H1 (cell line): ENCODE measurements around the gene UGGT2. TPM values are rescaled to one million over a fixed set of nuclear protein-coding genes. Genes with fewer than 3 reads are reported as not detected.

Source experiments
- CTCF ChIA-PET: fragments of 300-600 bp; sonication (Branson Sonifier 250); formaldehyde crosslinking; loops from one replicate; lab custom pipeline; 2021; ENCODE audit not compliant: partially characterized antibody; lab: Charles Lee
- POLR2A ChIA-PET: fragments of 300-600 bp; sonication (Branson Sonifier 250); formaldehyde crosslinking; loops from one replicate; lab custom pipeline; 2021; ENCODE audit warnings: inconsistent platforms; ENCODE audit not compliant: partially characterized antibody; lab: Charles Lee
- DNase-seq, 2 experiments: peaks; one replicate each; pipeline versions ENCODE4 v3.0.0 to v3.0.0-alpha.2; 2010 to 2022; ENCODE audit warnings: low spot score in 2 of 2, low read depth in 1 of 2, mixed read lengths in 1 of 2
- FAIRE-seq: peaks from 2 replicates; lab custom pipeline; 2011; peaks lifted over from hg19 to GRCh38; lab: Jason Lieb, UNC
- H2AFZ ChIP-seq: 2 replicates; pipeline ENCODE4 v1.8.1; 2012; ENCODE audit warnings: low read length, inconsistent platforms
- H2AK5ac ChIP-seq: 2 replicates; pipeline ENCODE4 v1.6.1; 2013; ENCODE audit warnings: low read depth, low read length
- H2BK120ac ChIP-seq: replicated peaks from 2 replicates; pipeline ENCODE3; 2013; ENCODE audit warnings: low read depth, low read length, inconsistent platforms
- H2BK12ac ChIP-seq: 2 replicates; pipeline ENCODE4 v1.6.1; 2013; ENCODE audit warnings: low read depth, low read length
- H2BK15ac ChIP-seq: 2 replicates; pipeline ENCODE4 v1.6.1; 2013; ENCODE audit warnings: low read length
- H2BK20ac ChIP-seq: 2 replicates; pipeline ENCODE4 v1.6.1; 2013; ENCODE audit warnings: low read length
- H2BK5ac ChIP-seq: 2 replicates; pipeline ENCODE4 v1.6.1; 2013; ENCODE audit warnings: low read depth, low read length
- H3K14ac ChIP-seq: 2 replicates; pipeline ENCODE4 v1.6.1; 2013; ENCODE audit warnings: inconsistent platforms; ENCODE audit not compliant: insufficient read length
- H3K18ac ChIP-seq: 2 replicates; pipeline ENCODE4 v1.6.1; 2013; ENCODE audit warnings: low read length; ENCODE audit errors: extremely low read depth
- H3K23ac ChIP-seq: 2 replicates; pipeline ENCODE4 v1.6.1; 2013; ENCODE audit warnings: inconsistent platforms; ENCODE audit not compliant: insufficient read length
- H3K23me2 ChIP-seq: 2 replicates; pipeline ENCODE4 v1.6.1; 2013; ENCODE audit warnings: low read depth, low read length
- H3K27ac ChIP-seq: 2 replicates; pipeline ENCODE4 v1.6.1; 2011; ENCODE audit warnings: low read depth, low read length, inconsistent platforms
- H3K27me3 ChIP-seq, 4 experiments: replicated peaks in 1 of 4; 1 replicate in 1 of 4; 2 replicates in 3 of 4; pipeline versions ENCODE4 v1.6.1 to v1.8.1; 2011 to 2013; ENCODE audit warnings: low read length in 3 of 4, mild to moderate bottlenecking in 3 of 4, inconsistent platforms in 2 of 4, mixed read lengths in 2 of 4, moderate library complexity in 1 of 4; ENCODE audit not compliant: control insufficient read depth in 3 of 4, insufficient read depth in 3 of 4; ENCODE audit errors: extremely low read depth in 1 of 4
- H3K36me3 ChIP-seq, 4 experiments: 2 replicates each; pipeline versions ENCODE4 v1.6.1 to v1.8.1; 2011 to 2013; ENCODE audit warnings: mild to moderate bottlenecking in 4 of 4, low read length in 3 of 4, moderate library complexity in 2 of 4, control low read depth in 1 of 4, inconsistent platforms in 1 of 4; ENCODE audit not compliant: insufficient read depth in 4 of 4, control insufficient read depth in 2 of 4
- H3K4ac ChIP-seq: replicated peaks from 2 replicates; pipeline ENCODE3; 2013; ENCODE audit warnings: low read length, low read depth, mixed read lengths, inconsistent platforms; ENCODE audit not compliant: insufficient read length
- H3K4me1 ChIP-seq, 4 experiments: replicated peaks in 1 of 4; 1 replicate in 1 of 4; 2 replicates in 3 of 4; pipeline versions ENCODE4 v1.6.1 to v1.8.1; 2011 to 2013; ENCODE audit warnings: low read length in 3 of 4, inconsistent platforms in 2 of 4, mixed read lengths in 1 of 4; ENCODE audit not compliant: insufficient read depth in 4 of 4, control insufficient read depth in 3 of 4
- H3K4me2 ChIP-seq, 2 experiments: 2 replicates each; pipeline versions ENCODE4 v1.6.1 to v1.8.1; 2011 to 2013; ENCODE audit warnings: low read depth in 2 of 2, low read length in 2 of 2, control low read depth in 1 of 2, inconsistent platforms in 1 of 2, mild to moderate bottlenecking in 1 of 2; ENCODE audit not compliant: insufficient read depth in 1 of 2
- H3K4me3 ChIP-seq, 4 experiments: fragments of 200-600, 300-600 bp in 1 of 4; sonication (generic), shearing (Covaris generic), sonication (Bioruptor Twin) in 1 of 4; 2 replicates each; pipeline versions ENCODE4 v1.5.1 to v1.8.1; 2011 to 2016; ENCODE audit warnings: low read length in 4 of 4, low read depth in 3 of 4, control low read depth in 2 of 4, inconsistent platforms in 2 of 4, mild to moderate bottlenecking in 2 of 4, mixed read lengths in 1 of 4, moderate library complexity in 1 of 4; ENCODE audit not compliant: insufficient read depth in 2 of 4; ENCODE audit errors: extremely low read depth in 1 of 4
- H3K56ac ChIP-seq: replicated peaks from 2 replicates; pipeline ENCODE3; 2013; ENCODE audit warnings: low read depth, mild to moderate bottlenecking, mixed read lengths, low read length, inconsistent platforms; ENCODE audit not compliant: insufficient read length
- H3K79me1 ChIP-seq: 2 replicates; pipeline ENCODE4 v1.6.1; 2013; ENCODE audit warnings: low read depth, low read length, control low read depth
- H3K79me2 ChIP-seq, 2 experiments: 2 replicates each; pipeline versions ENCODE4 v1.6.1 to v1.8.1; 2012 to 2013; ENCODE audit warnings: low read length in 2 of 2, mild to moderate bottlenecking in 2 of 2, inconsistent platforms in 1 of 2; ENCODE audit not compliant: insufficient read depth in 2 of 2, control insufficient read depth in 1 of 2
- H3K9ac ChIP-seq, 4 experiments: replicated peaks in 1 of 4; 1 replicate in 1 of 4; 2 replicates in 3 of 4; pipeline versions ENCODE4 v1.6.1 to v1.8.1; 2011 to 2013; ENCODE audit warnings: low read depth in 3 of 4, low read length in 3 of 4, control low read depth in 2 of 4, mild to moderate bottlenecking in 2 of 4, moderate library complexity in 2 of 4, inconsistent platforms in 1 of 4; ENCODE audit errors: extremely low read depth in 1 of 4
- H3K9me3 ChIP-seq, 2 experiments: 2 replicates each; pipeline versions ENCODE4 v1.6.1 to v1.8.1; 2012 to 2013; ENCODE audit warnings: mild to moderate bottlenecking in 2 of 2, moderate library complexity in 2 of 2, control low read depth in 1 of 2, inconsistent platforms in 1 of 2, low read depth in 1 of 2, low read length in 1 of 2, mixed read lengths in 1 of 2; ENCODE audit not compliant: insufficient read depth in 2 of 2
- H4K20me1 ChIP-seq, 2 experiments: replicated peaks in 1 of 2; 2 replicates each; pipeline versions ENCODE3 to v1.8.1; 2011 to 2013; ENCODE audit warnings: inconsistent platforms in 2 of 2, low read length in 2 of 2, mild to moderate bottlenecking in 1 of 2; ENCODE audit not compliant: insufficient read depth in 2 of 2, control insufficient read depth in 1 of 2
- H4K5ac ChIP-seq: 2 replicates; pipeline ENCODE4 v1.6.1; 2013; ENCODE audit warnings: low read length, low read depth, mixed read lengths, inconsistent platforms; ENCODE audit not compliant: insufficient read length
- H4K8ac ChIP-seq: 2 replicates; pipeline ENCODE4 v1.8.0; 2013; ENCODE audit warnings: mild to moderate bottlenecking, moderate library complexity, low read length, inconsistent platforms; ENCODE audit not compliant: insufficient read depth; ENCODE audit errors: extremely low read depth
- H4K91ac ChIP-seq: replicated peaks from 2 replicates; pipeline ENCODE3; 2013; ENCODE audit warnings: low read length, mixed read lengths, inconsistent platforms; ENCODE audit not compliant: insufficient read length
- CTCF ChIP-seq, 3 experiments: IDR thresholded peaks; 1 replicate in 2 of 3; 2 replicates in 1 of 3; pipeline versions ENCODE4 v1.5.1 to v1.6.1; 2011; ENCODE audit warnings: low read length in 3 of 3, mild to moderate bottlenecking in 3 of 3, inconsistent platforms in 2 of 3, low read depth in 1 of 3, moderate library complexity in 1 of 3; ENCODE audit not compliant: insufficient read depth in 1 of 3; ENCODE audit errors: control extremely low read depth in 1 of 3
- EGR1 ChIP-seq: IDR thresholded peaks from 2 replicates; pipeline ENCODE4 v1.6.1; 2011; ENCODE audit warnings: low read depth, low read length, borderline replicate concordance
- KDM5A ChIP-seq: fragments of 200-600 bp; IDR thresholded peaks from 2 replicates; pipeline ENCODE4 v1.7.1; 2012; ENCODE audit warnings: mild to moderate bottlenecking, low read length, inconsistent platforms, mixed read lengths
- SIN3A ChIP-seq, 2 experiments: IDR thresholded peaks in 1 of 2; conservative IDR thresholded peaks in 1 of 2; 2 replicates each; pipeline ENCODE4 v1.6.1; 2011 to 2012; ENCODE audit warnings: low read length in 2 of 2, improper control_type of control experiment in 1 of 2, low read depth in 1 of 2, mild to moderate bottlenecking in 1 of 2
- SIRT6 ChIP-seq: IDR thresholded peaks from one replicate; pipeline ENCODE4 v1.7.1; 2012; ENCODE audit warnings: low read length, inconsistent platforms
- SP2 ChIP-seq: IDR thresholded peaks from 2 replicates; pipeline ENCODE4 v1.6.1; 2012; ENCODE audit warnings: mild to moderate bottlenecking, low read length, inconsistent platforms
- TAF1 ChIP-seq: IDR thresholded peaks from 2 replicates; pipeline ENCODE4 v1.6.1; 2011; ENCODE audit warnings: mild to moderate bottlenecking, low read depth, low read length
- WGBS, 2 experiments: shearing (Covaris generic) in 1 of 2; methylation state at CpG; one replicate each; pipeline versions ENCODE4 v1.1.6 to v1.1.7; 2013 to 2015; ENCODE audit warnings: low lambda C conversion rate in 2 of 2, mixed read lengths in 2 of 2, inconsistent platforms in 1 of 2, low coverage in 1 of 2, missing lambda C conversion rate in 1 of 2; ENCODE audit not compliant: insufficient replicate concordance in 2 of 2, insufficient coverage in 1 of 2, insufficient read length in 1 of 2; ENCODE audit errors: extremely low coverage in 1 of 2, missing lambda C conversion rate in 1 of 2; 5-methylcytosine and 5-hydroxymethylcytosine counted together
- polyA plus RNA-seq, 7 experiments: library from polyadenylated mRNA; depleted of rRNA in 3 of 7; stranded (reverse) in 5 of 7; unstranded in 2 of 7; fragments of >200 nt in 5 of 7; fragments of 200-250 nt in 2 of 7; gene quantifications; 1 replicate in 5 of 7; 2 replicates in 1 of 7; 4 replicates in 1 of 7; pipeline versions ENCODE4 v1.2.1 to v1.2.3, GENCODE V29; 2011 to 2013; ENCODE audit warnings: missing spikeins in 2 of 7, mixed read lengths in 2 of 7
- total RNA-seq: library from RNA; stranded (reverse); fragmentation: NEBNext Ultra II Directional; extraction: Animal tissue kit (Norgen Biotek cat#: 25700); gene quantifications from 2 replicates; pipeline ENCODE4 v1.2.1, GENCODE V29; 2021
- TF ChIP-seq, protein P1 (sequence below): IDR thresholded peaks from 2 replicates; pipeline ENCODE4 v1.6.1; 2012; ENCODE audit warnings: inconsistent platforms

The UGGT2 gene
- total and polyA plus RNA-seq, 2 of the 8 experiments (the other 6 are each of a cell fraction or from before 2014, with no cell fraction given): 5.9 to 25.1 TPM

GRCh38 chr13:95783747-95784146 lies 269.5 kb downstream of the UGGT2 start:
- H4K5ac ChIP-seq: no peak overlapping the region
- TF ChIP-seq KDM5A (no peak), CTCF (IDR thresholded peaks at IDR 0.05; ENCODE audit: control extremely low read depth in 1 of 3, insufficient read depth in 1 of 3, low read depth in 1 of 3, low read length in 3 of 3) (no peak), SP2 (no peak), SIRT6 (no peak), TAF1 (no peak), EGR1 (no peak), SIN3A (conservative IDR thresholded peaks at IDR 0.05 in 1 of 2, IDR thresholded peaks at IDR 0.05 in 1 of 2; ENCODE audit: low read depth in 1 of 2, low read length in 2 of 2) (no peak)
- TF ChIP-seq, protein P1, sequence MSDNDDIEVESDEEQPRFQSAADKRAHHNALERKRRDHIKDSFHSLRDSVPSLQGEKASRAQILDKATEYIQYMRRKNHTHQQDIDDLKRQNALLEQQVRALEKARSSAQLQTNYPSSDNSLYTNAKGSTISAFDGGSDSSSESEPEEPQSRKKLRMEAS: no peak
- TF ChIP-seq, all 59 proteins: peak for 0
- Histone ChIP-seq H3K27me3 (no peaks in the 10 kb centered on the region), H3K14ac (no peak overlapping the region), H3K9ac (no peak overlapping the region), H2AFZ (no peak overlapping the region), H4K91ac (no peak overlapping the region), H3K23ac (no peak overlapping the region), H3K4me3 (no peak overlapping the region), H3K18ac (no peak overlapping the region), H3K9me3 (no peaks in the 10 kb centered on the region), H3K79me2 (no peaks in the 10 kb centered on the region), H3K79me1 (no peaks in the 10 kb centered on the region), H3K23me2 (no peaks in the 10 kb centered on the region), H4K8ac (no peak overlapping the region), H3K36me3 (peaks cover 0 to 3% (median 0%) of the 10 kb centered on the region in 4 experiments; a peak in 1 of 8 replicates), H2AK5ac (no peak overlapping the region), H2BK15ac (no peak overlapping the region), H3K4ac (no peak overlapping the region), H2BK20ac (no peak overlapping the region), H3K4me1 (no peaks in the 10 kb centered on the region), H2BK12ac (no peak overlapping the region), H3K4me2 (no peak overlapping the region), H3K56ac (no peak overlapping the region), H2BK5ac (no peak overlapping the region), H2BK120ac (no peak overlapping the region), H3K27ac (no peak overlapping the region), H4K20me1 (no peaks in the 10 kb centered on the region)
- DNase-seq: no peak
- 81% methylated on average over 5 of the region's 5 CpGs; no CpG with 5 or more reads in 1 of the 2 experiments for WGBS, 2 experiments
- no peak for FAIRE-seq
- CTCF ChIA-PET: interaction anchor here (0.7 to 0.9 kb wide), 2 partner anchors 50 to 190 kb away, joined by 3 read pairs; no protein-coding TSS in a partner anchor
- POLR2A ChIA-PET: no interaction called here
